Measurements from ENCODE around the gene ASIC4.
A peak's percentile ranks its signal among the peaks of the same experiment; 100 is the strongest.

ASIC4 gene

DNA sequence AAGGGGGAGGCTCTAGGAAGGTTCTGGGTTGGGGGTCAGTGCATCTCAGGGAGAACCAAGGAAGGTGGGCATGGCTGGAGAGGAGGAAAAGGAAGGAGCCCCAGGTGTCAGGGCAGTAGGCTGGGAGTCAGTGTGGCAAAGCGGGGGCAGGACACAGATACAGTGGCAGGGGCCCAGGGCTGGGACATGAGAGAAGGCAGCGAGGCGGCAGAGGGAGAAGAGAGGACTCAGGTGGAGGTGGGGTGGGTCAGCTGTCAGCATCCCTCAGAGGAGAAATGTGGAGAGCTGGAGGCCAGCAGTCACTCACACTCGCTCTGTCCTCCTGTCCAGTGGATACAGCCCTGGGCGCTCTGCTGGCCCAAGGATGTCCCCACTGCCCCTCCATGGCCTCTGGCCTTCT, 21.2 kb upstream of the ASIC4 start:
- no peaks in the 10 kb centered on the region; the same call in 1 of the 2 replicates for H3K27me3 ChIP-seq (replicated peaks; ENCODE audit: control insufficient read depth, insufficient read depth, low read length)
- TF ChIP-seq, protein P1, sequence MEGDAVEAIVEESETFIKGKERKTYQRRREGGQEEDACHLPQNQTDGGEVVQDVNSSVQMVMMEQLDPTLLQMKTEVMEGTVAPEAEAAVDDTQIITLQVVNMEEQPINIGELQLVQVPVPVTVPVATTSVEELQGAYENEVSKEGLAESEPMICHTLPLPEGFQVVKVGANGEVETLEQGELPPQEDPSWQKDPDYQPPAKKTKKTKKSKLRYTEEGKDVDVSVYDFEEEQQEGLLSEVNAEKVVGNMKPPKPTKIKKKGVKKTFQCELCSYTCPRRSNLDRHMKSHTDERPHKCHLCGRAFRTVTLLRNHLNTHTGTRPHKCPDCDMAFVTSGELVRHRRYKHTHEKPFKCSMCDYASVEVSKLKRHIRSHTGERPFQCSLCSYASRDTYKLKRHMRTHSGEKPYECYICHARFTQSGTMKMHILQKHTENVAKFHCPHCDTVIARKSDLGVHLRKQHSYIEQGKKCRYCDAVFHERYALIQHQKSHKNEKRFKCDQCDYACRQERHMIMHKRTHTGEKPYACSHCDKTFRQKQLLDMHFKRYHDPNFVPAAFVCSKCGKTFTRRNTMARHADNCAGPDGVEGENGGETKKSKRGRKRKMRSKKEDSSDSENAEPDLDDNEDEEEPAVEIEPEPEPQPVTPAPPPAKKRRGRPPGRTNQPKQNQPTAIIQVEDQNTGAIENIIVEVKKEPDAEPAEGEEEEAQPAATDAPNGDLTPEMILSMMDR (IDR thresholded peaks at IDR 0.05; ENCODE audit: insufficient read depth, low read length, poor library complexity, severe bottlenecking), result no peak

DNA sequence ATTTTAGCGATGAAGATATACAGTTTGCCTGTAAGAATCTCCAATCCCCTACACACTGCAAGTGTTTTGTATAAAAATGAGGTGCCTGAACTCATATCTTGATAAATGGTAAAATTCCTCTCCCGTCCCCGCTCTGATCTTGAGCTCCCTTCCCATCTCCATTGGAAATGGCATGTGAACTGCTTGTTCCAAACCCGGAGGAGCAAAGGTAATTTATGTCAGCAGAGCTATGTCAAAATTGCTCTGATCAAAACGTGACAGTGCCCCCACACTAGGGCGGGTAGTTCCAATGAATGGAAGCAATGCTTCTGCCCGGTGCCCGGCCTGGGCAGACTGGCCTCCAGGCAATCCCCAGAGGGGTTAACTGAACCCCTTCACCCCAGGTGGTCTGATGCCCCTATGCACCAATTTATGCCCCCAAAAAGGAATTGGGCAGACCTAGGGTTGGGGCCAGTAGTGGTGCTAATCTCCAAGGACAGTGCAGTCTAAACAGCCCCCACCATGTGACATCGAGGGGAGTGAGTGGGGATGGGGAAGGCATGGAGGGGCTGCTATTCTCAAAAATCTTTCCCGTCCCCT, 19.2 kb upstream of the ASIC4 start:
- DNase-seq (ENCODE audit: extremely low read depth, insufficient read length), result no peak
- H3K36me3 ChIP-seq (ENCODE audit: control insufficient read depth, insufficient read depth, low read length), result no peaks in the 10 kb centered on the region
- TF ChIP-seq, protein P1 (IDR thresholded peaks at IDR 0.05; ENCODE audit: insufficient read depth, low read length, poor library complexity, severe bottlenecking), result no peak
- H3K4me3 ChIP-seq (replicated peaks; ENCODE audit: low read depth, low read length), result no peak overlapping the region
- no peaks in the 10 kb centered on the region; the same call in 1 of the 2 replicates for H3K27me3 ChIP-seq (replicated peaks; ENCODE audit: control insufficient read depth, insufficient read depth, low read length)

More for the DNA sequence above, 21.2 kb upstream of the ASIC4 start:
- no peak for DNase-seq (ENCODE audit: extremely low read depth, insufficient read length)
- H3K36me3 ChIP-seq (ENCODE audit: control insufficient read depth, insufficient read depth, low read length), result no peaks in the 10 kb centered on the region
- no peak overlapping the region for H3K4me3 ChIP-seq (replicated peaks; ENCODE audit: low read depth, low read length)

DNA sequence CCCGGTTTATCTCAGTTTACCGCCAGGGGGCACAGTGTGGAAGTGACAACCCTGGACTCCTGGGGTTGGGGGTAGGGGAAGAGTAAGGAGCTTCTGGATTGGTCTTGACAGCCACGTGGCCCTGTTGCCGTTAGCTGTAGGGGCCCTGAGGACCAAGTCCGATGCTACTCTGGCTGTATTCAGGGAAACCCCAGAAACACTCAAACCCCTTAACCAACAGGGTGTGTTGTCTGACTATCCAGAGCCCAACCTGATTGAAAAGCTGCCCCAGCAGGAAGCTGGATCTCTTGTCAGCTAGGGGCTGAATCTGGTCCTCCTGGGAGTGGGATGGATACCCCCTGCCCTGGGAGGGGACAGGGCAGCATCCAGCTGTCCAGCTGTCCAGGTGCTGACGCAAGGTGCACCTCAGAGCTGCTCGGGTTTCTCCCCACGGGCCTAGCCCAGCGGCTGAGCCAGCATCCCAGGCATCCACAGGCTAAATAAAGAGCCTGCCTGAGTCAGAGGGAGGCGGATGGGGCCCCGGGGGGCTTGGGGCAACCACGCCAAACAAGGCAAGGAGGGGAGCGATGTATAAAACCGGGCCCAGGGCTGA, 18.7 kb upstream of the ASIC4 start:
- TF ChIP-seq, protein P1 (IDR thresholded peaks at IDR 0.05; ENCODE audit: insufficient read depth, low read length, poor library complexity, severe bottlenecking), result peak; percentile 58
- no peaks in the 10 kb centered on the region for H3K36me3 ChIP-seq (ENCODE audit: control insufficient read depth, insufficient read depth, low read length)
- H3K27me3 ChIP-seq (replicated peaks; ENCODE audit: control insufficient read depth, insufficient read depth, low read length), result no peaks in the 10 kb centered on the region; the same call in 1 of the 2 replicates
- no peak overlapping the region for H3K4me3 ChIP-seq (replicated peaks; ENCODE audit: low read depth, low read length)
- peak; percentile 35 for DNase-seq (ENCODE audit: extremely low read depth, insufficient read length)

DNA sequence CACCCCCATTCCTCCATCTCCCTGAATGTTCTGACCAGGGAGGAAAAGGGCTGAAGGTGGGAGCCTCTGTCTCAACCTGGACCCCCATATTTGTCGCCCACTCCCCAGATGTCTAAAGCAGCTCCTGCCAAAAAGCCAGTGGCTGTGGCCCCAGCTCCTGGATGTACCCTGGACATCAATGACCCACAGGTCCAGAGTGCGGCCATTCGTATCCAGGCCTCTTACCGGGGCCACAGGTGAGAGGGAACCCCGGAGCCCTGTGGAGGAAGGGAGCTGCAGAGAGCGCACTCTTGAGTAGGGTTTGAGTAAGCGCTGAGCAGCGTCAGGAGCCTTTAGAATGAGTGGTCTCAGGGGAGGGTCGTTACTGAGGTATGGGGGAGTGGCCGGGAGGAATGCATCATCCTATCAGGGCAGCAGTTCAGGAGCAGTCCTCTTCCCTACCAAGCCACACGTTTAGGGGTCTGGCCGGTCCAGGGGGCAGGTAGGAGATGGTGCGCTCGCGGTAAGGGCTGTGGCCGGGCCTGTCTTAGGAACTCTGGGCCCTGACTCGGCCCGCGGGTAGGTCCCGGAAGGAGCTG, 17.9 kb upstream of the ASIC4 start:
- Histone ChIP-seq H3K4me3 (replicated peaks; ENCODE audit: low read depth, low read length) (no peak overlapping the region), H3K36me3 (ENCODE audit: control insufficient read depth, insufficient read depth, low read length) (no peaks in the 10 kb centered on the region; the same call in 1 of the 2 replicates), H3K27me3 (replicated peaks; ENCODE audit: control insufficient read depth, insufficient read depth, low read length) (no peaks in the 10 kb centered on the region; the same call in 1 of the 2 replicates)
- TF ChIP-seq, protein P1 (IDR thresholded peaks at IDR 0.05; ENCODE audit: insufficient read depth, low read length, poor library complexity, severe bottlenecking), result no peak
- DNase-seq (ENCODE audit: extremely low read depth, insufficient read length), result no peak

DNA sequence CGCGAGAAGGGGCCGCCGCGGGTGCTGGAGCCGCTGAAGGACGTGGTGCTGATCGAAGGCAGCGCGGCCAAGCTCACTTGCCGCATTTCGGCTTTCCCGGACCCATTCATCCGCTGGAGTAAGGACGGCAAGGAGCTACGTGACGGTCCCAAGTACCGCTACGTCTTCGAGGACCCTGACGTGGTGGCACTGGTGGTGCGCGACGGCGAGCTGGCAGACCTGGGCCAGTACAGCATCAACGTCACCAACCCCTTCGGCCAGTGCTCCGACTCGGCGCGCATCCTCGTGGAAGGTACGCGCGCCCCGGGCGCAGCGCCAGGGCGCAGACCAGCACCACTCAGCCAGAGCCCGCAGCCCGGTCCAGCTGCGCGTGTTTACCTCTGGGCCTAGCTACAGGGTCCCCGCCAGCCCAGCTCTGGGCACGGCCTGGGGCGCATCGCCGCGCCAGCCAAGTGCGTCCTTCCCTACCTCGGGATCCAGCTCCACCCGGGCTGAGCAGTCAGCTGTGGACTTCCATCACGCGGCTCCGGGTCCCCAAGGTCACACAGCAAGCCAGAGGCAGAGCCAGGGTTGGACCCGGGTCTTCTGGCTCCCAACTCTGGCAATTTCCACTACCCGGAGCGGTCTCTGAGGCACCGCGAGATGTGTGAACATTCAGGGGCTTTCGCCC, 17.3 kb upstream of the ASIC4 start:
- Histone ChIP-seq H3K27me3 (replicated peaks; ENCODE audit: control insufficient read depth, insufficient read depth, low read length) (no peaks in the 10 kb centered on the region; the same call in 1 of the 2 replicates), H3K4me3 (replicated peaks; ENCODE audit: low read depth, low read length) (no peak overlapping the region), H3K36me3 (ENCODE audit: control insufficient read depth, insufficient read depth, low read length) (peaks cover 3% of the 10 kb centered on the region)
- TF ChIP-seq, protein P1 (IDR thresholded peaks at IDR 0.05; ENCODE audit: insufficient read depth, low read length, poor library complexity, severe bottlenecking), result no peak
- DNase-seq (ENCODE audit: extremely low read depth, insufficient read length), result no peak

Measured in GM06990 (cell line).